ENCODE measurements around the gene EVC2. TPM values are rescaled to one million over a fixed set of nuclear protein-coding genes. Genes with fewer than 3 reads are reported as not detected.

The EVC2 gene
- total RNA-seq, 6 experiments from 2014 or later = 0.24 to 0.93 (median 0.53) TPM

GRCh38 chr4:5571646-5572045 lies 136.7 kb downstream of the EVC2 start:
- Histone ChIP-seq H3K4me1 (no peaks in the 10 kb centered on the region), H3K36me3 (no peaks in the 10 kb centered on the region), H3K27ac (no peak overlapping the region), H3K4me3 (no peak overlapping the region), H3K9me3 (no peaks in the 10 kb centered on the region), H3K27me3 (no peaks in the 10 kb centered on the region)
- 74% methylated on average over 5 of the region's 5 CpGs for WGBS (ENCODE audit: insufficient coverage, low coverage, low lambda C conversion rate, missing lambda C conversion rate)
- intact Hi-C loops (cut with DNase I) = no loop called here
- TF ChIP-seq CTCF (IDR thresholded peaks at IDR 0.05) = no peak
- no peak for DNase-seq
- ATAC-seq = no peak

- WGBS (ENCODE audit: insufficient coverage, low coverage, low lambda C conversion rate, missing lambda C conversion rate) = 75% methylated on average over 2 of the region's 5 CpGs
- no peaks in the 10 kb centered on the region for H3K4me1 ChIP-seq
- no peaks in the 10 kb centered on the region for H3K36me3 ChIP-seq
- no peaks in the 10 kb centered on the region for H3K9me3 ChIP-seq
- H3K27ac ChIP-seq = no peak overlapping the region
- H3K4me3 ChIP-seq = no peak overlapping the region
- no peak for DNase-seq
- TF ChIP-seq POLR2A (IDR thresholded peaks at IDR 0.05) (no peak), CTCF (IDR thresholded peaks at IDR 0.05) (no peak)
- H3K27me3 ChIP-seq = no peaks in the 10 kb centered on the region
- ATAC-seq = no peak
- intact Hi-C loops (cut with DNase I) = no loop called here
Observed at GRCh38 chr4:5569451-5569850, 138.9 kb downstream of the EVC2 start.

GRCh38 chr4:5568931-5569330 lies 139.4 kb downstream of the EVC2 start:
- intact Hi-C loops (cut with DNase I) = no loop called here
- DNase-seq = no peak
- Histone ChIP-seq H3K4me3 (no peak overlapping the region), H3K36me3 (no peaks in the 10 kb centered on the region), H3K9me3 (no peaks in the 10 kb centered on the region), H3K4me1 (no peaks in the 10 kb centered on the region), H3K27me3 (no peaks in the 10 kb centered on the region), H3K27ac (no peak overlapping the region)
- 86% methylated on average over 5 of the region's 6 CpGs for whole genome bisulfite sequencing (ENCODE audit: insufficient coverage, low coverage, low lambda C conversion rate, missing lambda C conversion rate)
- TF ChIP-seq POLR2A (IDR thresholded peaks at IDR 0.05) = no peak
- TF ChIP-seq CTCF (IDR thresholded peaks at IDR 0.05) = no peak
- no peak for ATAC-seq

- 94% methylated on average over 16 of the region's 20 CpGs for WGBS (ENCODE audit: insufficient coverage, low coverage, low lambda C conversion rate, missing lambda C conversion rate)
- H3K36me3 ChIP-seq = no peaks in the 10 kb centered on the region
- H3K27me3 ChIP-seq = no peaks in the 10 kb centered on the region
- H3K27ac ChIP-seq = no peak overlapping the region
- no peak for ATAC-seq
- TF ChIP-seq POLR2A (IDR thresholded peaks at IDR 0.05) (no peak), CTCF (IDR thresholded peaks at IDR 0.05) (no peak)
- no peaks in the 10 kb centered on the region for H3K9me3 ChIP-seq
- no peak overlapping the region for H3K4me3 ChIP-seq
- no peak for DNase-seq
- H3K4me1 ChIP-seq = no peaks in the 10 kb centered on the region
- intact Hi-C loops (cut with DNase I) = no loop called here
Observed at GRCh38 chr4:5568336-5568735, 140.0 kb downstream of the EVC2 start.

- no peaks in the 10 kb centered on the region for H3K36me3 ChIP-seq
- H3K4me1 ChIP-seq = no peaks in the 10 kb centered on the region
- TF ChIP-seq CTCF (IDR thresholded peaks at IDR 0.05) = no peak
- TF ChIP-seq POLR2A (IDR thresholded peaks at IDR 0.05) = no peak
- H3K27ac ChIP-seq = no peak overlapping the region
- 59% methylated on average over 4 of the region's 7 CpGs for WGBS (ENCODE audit: insufficient coverage, low coverage, low lambda C conversion rate, missing lambda C conversion rate)
- ATAC-seq = no peak
- H3K27me3 ChIP-seq = no peaks in the 10 kb centered on the region
- H3K9me3 ChIP-seq = no peaks in the 10 kb centered on the region
- intact Hi-C loops (cut with DNase I) = no loop called here
- no peak overlapping the region for H3K4me3 ChIP-seq
- DNase-seq = no peak
Observed at GRCh38 chr4:5566991-5567390, 141.4 kb downstream of the EVC2 start.
